HEK293 (cell line): ENCODE results near the gene PRODH2.

ENCODE experiments used
- CTCF ChIA-PET: fragments of 350-600 bp; formaldehyde crosslinking; extraction: SDS; loops from one replicate; lab custom pipeline; 2021; ENCODE audit warnings: antibody characterized with exemption; lab: Yijun Ruan, JAX
- POLR2A ChIA-PET: fragments of 300-600 bp; formaldehyde crosslinking; extraction: SDS; loops from one replicate; lab custom pipeline; 2020; ENCODE audit warnings: antibody characterized with exemption, inconsistent platforms; lab: Yijun Ruan, JAX
- H3K27ac ChIP-seq: fragments of 200-500 bp; sonication (Bioruptor generic); 2 replicates; pipeline ENCODE4 v1.5.1; 2014; ENCODE audit warnings: low read depth, low read length, control low read depth, inconsistent platforms; ENCODE audit errors: extremely low read depth
- H3K36me3 ChIP-seq, 2 experiments: fragments of 200-500 bp in 1 of 2; sonication (Bioruptor generic) in 1 of 2; 1 replicate in 1 of 2; 2 replicates in 1 of 2; pipeline ENCODE4 v1.5.1; 2014 to 2017; ENCODE audit warnings: inconsistent platforms in 2 of 2, low read length in 2 of 2; ENCODE audit not compliant: control insufficient read depth in 2 of 2, insufficient read depth in 1 of 2
- H3K4me1 ChIP-seq: fragments of 200-500 bp; sonication (Bioruptor generic); 2 replicates; pipeline ENCODE4 v1.5.1; 2014; ENCODE audit warnings: mild to moderate bottlenecking, low read length, inconsistent platforms; ENCODE audit not compliant: control insufficient read depth, insufficient read depth
- H3K4me3 ChIP-seq: 2 replicates; pipeline ENCODE4 v1.5.1; 2011; ENCODE audit warnings: low read depth, mild to moderate bottlenecking, control low read depth, low read length, moderate library complexity
- H3K9me3 ChIP-seq: fragments of 200-500 bp; sonication (Bioruptor generic); 2 replicates; pipeline ENCODE4 v1.5.1; 2014; ENCODE audit warnings: low read depth, low read length, inconsistent platforms; ENCODE audit not compliant: control insufficient read depth, insufficient read depth
- BCL11A ChIP-seq: fragments of 450-650 bp; formaldehyde crosslinking; IDR thresholded peaks from 2 replicates; pipeline ENCODE4 v1.5.1; 2016; ENCODE audit warnings: low read depth, missing biosample characterization, missing genetic modification characterization
- GLIS2 ChIP-seq: fragments of 450-650 bp; formaldehyde crosslinking; IDR thresholded peaks from 2 replicates; pipeline ENCODE4 v1.5.1; 2016; ENCODE audit warnings: missing biosample characterization, missing genetic modification characterization
- HOXD13 ChIP-seq: sonication (generic); formaldehyde crosslinking; IDR thresholded peaks from 2 replicates; pipeline ENCODE4 v1.8.0; 2022; ENCODE audit warnings: missing genetic modification reagents, borderline replicate concordance
- IKZF3 ChIP-seq: fragments of 450-650 bp; IDR thresholded peaks from 2 replicates; pipeline ENCODE4 v1.5.0; 2018; ENCODE audit warnings: missing biosample characterization, mild to moderate bottlenecking, missing genetic modification characterization, moderate library complexity
- KLF7 ChIP-seq: fragments of 450-650 bp; formaldehyde crosslinking; IDR thresholded peaks from 2 replicates; pipeline ENCODE4 v1.5.1; 2016; ENCODE audit warnings: missing biosample characterization, missing genetic modification characterization, borderline replicate concordance
- KLF8 ChIP-seq: fragments of 450-650 bp; formaldehyde crosslinking; IDR thresholded peaks from 2 replicates; pipeline ENCODE4 v1.5.1; 2016; ENCODE audit warnings: missing biosample characterization, missing genetic modification characterization
- MYNN ChIP-seq: fragments of 450-650 bp; formaldehyde crosslinking; IDR thresholded peaks from 2 replicates; pipeline ENCODE4 v1.5.1; 2016; ENCODE audit warnings: missing biosample characterization, missing genetic modification characterization, borderline replicate concordance
- YY1 ChIP-seq: fragments of 450-650 bp; formaldehyde crosslinking; IDR thresholded peaks from 2 replicates; pipeline ENCODE4 v1.5.1; 2018; ENCODE audit warnings: missing biosample characterization, missing genetic modification characterization
- YY2 ChIP-seq: fragments of 450-650 bp; formaldehyde crosslinking; IDR thresholded peaks from 2 replicates; pipeline ENCODE4 v1.5.1; 2016; ENCODE audit warnings: missing biosample characterization, missing genetic modification characterization
- ZBTB17 ChIP-seq: fragments of 450-650 bp; formaldehyde crosslinking; IDR thresholded peaks from 2 replicates; pipeline ENCODE4 v1.5.1; 2016; ENCODE audit warnings: missing biosample characterization, missing genetic modification characterization
- ZBTB21 ChIP-seq: fragments of 450-650 bp; formaldehyde crosslinking; IDR thresholded peaks from 2 replicates; pipeline ENCODE4 v1.5.1; 2017; ENCODE audit warnings: missing biosample characterization, missing genetic modification characterization
- ZIC2 ChIP-seq: fragments of 450-650 bp; formaldehyde crosslinking; IDR thresholded peaks from 2 replicates; pipeline ENCODE4 v1.5.1; 2016; ENCODE audit warnings: missing biosample characterization, missing genetic modification characterization
- ZNF121 ChIP-seq: fragments of 450-650 bp; formaldehyde crosslinking; IDR thresholded peaks from 2 replicates; pipeline ENCODE4 v1.5.1; 2016; ENCODE audit warnings: missing biosample characterization, missing genetic modification characterization
- ZNF155 ChIP-seq: fragments of 450-650 bp; formaldehyde crosslinking; IDR thresholded peaks from 2 replicates; pipeline ENCODE4 v1.5.1; 2016; ENCODE audit warnings: missing biosample characterization, missing genetic modification characterization
- ZNF292 ChIP-seq: fragments of 450-650 bp; formaldehyde crosslinking; IDR thresholded peaks from 2 replicates; pipeline ENCODE4 v1.5.1; 2016; ENCODE audit warnings: low read depth, missing biosample characterization, missing genetic modification characterization, borderline replicate concordance
- ZNF354C ChIP-seq: fragments of 450-650 bp; formaldehyde crosslinking; IDR thresholded peaks from 2 replicates; pipeline ENCODE4 v1.5.1; 2016; ENCODE audit warnings: missing biosample characterization, missing genetic modification characterization, low read depth, borderline replicate concordance
- ZNF514 ChIP-seq: fragments of 450-650 bp; formaldehyde crosslinking; IDR thresholded peaks from 2 replicates; pipeline ENCODE4 v1.5.1; 2016; ENCODE audit warnings: missing biosample characterization, missing genetic modification characterization
- ZNF555 ChIP-seq: fragments of 450-650 bp; formaldehyde crosslinking; conservative IDR thresholded peaks from 2 replicates; pipeline ENCODE4 v1.5.1; 2017; ENCODE audit warnings: missing biosample characterization, mild to moderate bottlenecking, missing genetic modification characterization, inconsistent platforms
- ZNF623 ChIP-seq: fragments of 450-650 bp; formaldehyde crosslinking; IDR thresholded peaks from 2 replicates; pipeline ENCODE4 v1.5.1; 2016; ENCODE audit warnings: missing biosample characterization, missing genetic modification characterization
- ZNF658 ChIP-seq: fragments of 450-650 bp; formaldehyde crosslinking; IDR thresholded peaks from 2 replicates; pipeline ENCODE4; 2016; ENCODE audit warnings: missing biosample characterization, missing genetic modification characterization
- ZNF664 ChIP-seq: fragments of 450-650 bp; formaldehyde crosslinking; IDR thresholded peaks from 2 replicates; pipeline ENCODE4 v1.5.1; 2016; ENCODE audit warnings: missing biosample characterization, missing genetic modification characterization
- TF ChIP-seq, protein P1 (sequence below): fragments of 450-650 bp; formaldehyde crosslinking; IDR thresholded peaks from 2 replicates; pipeline ENCODE4 v1.5.0; 2017; ENCODE audit warnings: missing biosample characterization, missing genetic modification characterization, borderline replicate concordance
- TF ChIP-seq, protein P2 (sequence below): fragments of 450-650 bp; formaldehyde crosslinking; optimal IDR thresholded peaks from 2 replicates; pipeline ENCODE3; 2016; ENCODE audit warnings: missing biosample characterization, mild to moderate bottlenecking, missing genetic modification characterization
- TF ChIP-seq, protein P3 (sequence below): fragments of 450-650 bp; formaldehyde crosslinking; IDR thresholded peaks from 2 replicates; pipeline ENCODE4 v1.5.1; 2017; ENCODE audit warnings: missing biosample characterization, mild to moderate bottlenecking, missing genetic modification characterization, moderate library complexity
- TF ChIP-seq, protein P4 (sequence below): fragments of 450-650 bp; formaldehyde crosslinking; IDR thresholded peaks from 2 replicates; pipeline ENCODE4 v1.5.1; 2016; ENCODE audit warnings: missing biosample characterization, missing genetic modification characterization
- TF ChIP-seq, protein P5 (sequence below): fragments of 450-650 bp; formaldehyde crosslinking; IDR thresholded peaks from 2 replicates; pipeline ENCODE4 v1.5.1; 2016; ENCODE audit warnings: missing biosample characterization, missing genetic modification characterization

PRODH2 gene

DNA sequence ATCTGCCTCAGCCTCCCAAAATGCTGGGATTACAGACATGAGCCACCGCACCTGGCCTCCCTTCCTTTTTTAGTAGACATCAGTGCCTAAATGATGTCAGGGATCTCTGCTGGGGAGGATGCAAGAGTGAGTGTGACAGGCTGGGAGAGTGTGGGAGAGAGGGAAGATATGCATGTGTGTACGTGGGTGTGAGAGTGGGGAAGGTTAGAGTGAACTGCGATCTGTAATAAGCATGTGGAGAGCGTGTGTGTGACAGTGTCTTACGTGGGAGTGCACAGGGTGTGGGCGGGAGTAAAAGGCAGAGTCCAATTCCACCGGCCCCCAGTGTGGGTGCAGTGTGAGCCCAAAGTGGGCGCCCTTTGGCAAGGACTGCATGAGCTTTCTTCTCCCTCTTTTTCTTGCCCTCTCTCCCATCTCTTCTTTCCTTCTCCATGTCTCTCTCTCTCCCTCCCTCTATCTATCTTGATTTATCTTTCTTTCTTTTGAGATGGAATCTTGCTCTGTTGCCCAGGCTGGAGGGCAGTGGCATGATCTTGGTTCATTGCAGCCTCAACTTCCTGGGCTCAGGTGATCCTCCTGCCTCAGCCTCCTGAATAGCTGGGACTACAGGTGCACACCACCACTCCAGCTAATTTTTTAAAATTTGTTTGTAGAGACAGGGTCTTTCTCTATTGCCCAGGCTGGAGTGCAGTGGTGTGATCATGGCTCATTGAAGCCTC lies 40.6 kb upstream of the PRODH2 start (continued):
- TF ChIP-seq, protein P1, sequence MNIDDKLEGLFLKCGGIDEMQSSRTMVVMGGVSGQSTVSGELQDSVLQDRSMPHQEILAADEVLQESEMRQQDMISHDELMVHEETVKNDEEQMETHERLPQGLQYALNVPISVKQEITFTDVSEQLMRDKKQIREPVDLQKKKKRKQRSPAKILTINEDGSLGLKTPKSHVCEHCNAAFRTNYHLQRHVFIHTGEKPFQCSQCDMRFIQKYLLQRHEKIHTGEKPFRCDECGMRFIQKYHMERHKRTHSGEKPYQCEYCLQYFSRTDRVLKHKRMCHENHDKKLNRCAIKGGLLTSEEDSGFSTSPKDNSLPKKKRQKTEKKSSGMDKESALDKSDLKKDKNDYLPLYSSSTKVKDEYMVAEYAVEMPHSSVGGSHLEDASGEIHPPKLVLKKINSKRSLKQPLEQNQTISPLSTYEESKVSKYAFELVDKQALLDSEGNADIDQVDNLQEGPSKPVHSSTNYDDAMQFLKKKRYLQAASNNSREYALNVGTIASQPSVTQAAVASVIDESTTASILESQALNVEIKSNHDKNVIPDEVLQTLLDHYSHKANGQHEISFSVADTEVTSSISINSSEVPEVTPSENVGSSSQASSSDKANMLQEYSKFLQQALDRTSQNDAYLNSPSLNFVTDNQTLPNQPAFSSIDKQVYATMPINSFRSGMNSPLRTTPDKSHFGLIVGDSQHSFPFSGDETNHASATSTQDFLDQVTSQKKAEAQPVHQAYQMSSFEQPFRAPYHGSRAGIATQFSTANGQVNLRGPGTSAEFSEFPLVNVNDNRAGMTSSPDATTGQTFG (tag by site-specific recombination) = peak; percentile 88

DNA sequence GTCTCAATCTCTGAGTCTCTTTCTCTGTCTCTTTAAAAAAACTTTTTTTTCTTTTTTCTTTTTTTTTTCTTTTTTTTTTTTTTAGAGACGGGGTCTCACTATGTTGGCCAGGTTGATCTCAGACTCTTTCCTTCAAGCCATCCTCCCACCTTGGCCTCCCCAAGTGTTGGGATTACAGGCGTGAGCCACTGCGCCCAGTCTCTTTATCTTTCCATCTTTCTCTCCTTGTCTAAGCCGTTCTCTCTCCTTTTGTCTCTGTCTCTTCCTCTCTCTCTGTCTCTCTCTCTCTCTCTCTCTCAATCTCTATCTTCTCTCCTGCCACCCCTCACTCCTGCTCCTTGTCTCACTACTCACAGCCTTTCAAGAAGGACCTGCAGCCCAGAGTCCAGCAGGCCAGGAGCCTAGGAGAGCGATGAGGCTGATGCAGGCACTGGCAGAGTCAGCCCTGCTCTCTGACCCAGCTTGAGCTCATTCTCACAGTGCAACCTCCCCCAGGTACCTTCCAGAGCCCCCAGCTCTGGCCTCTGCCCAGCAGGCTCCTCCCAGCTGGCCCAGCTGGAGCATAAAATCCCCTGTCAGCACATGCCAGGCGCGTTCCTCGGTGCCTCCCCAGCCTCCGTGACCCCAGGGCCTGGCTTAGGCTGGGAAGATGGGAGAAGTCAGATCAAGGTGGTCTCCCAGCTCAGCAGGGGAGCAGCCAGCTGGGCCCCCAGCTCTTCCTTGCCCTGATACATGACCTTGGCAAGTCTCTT lies 39.6 kb upstream of the PRODH2 start, which contains the start of gene NPHS1:
TSS of gene NPHS1 (minus strand) at position 476 of the 752 bp plus-strand sequence. CDS start 667 bp downstream, outside the sequence.
- H3K9me3 ChIP-seq = no peaks in the 10 kb centered on the region
- no peak within 1 kb of the TSS for H3K27ac ChIP-seq
- ChIA-PET POLR2A (interaction anchor here (0.6 to 1.6 kb wide), 3 partner anchors 17 to 533 kb away, joined by 3 to 5 read pairs (median 4); no protein-coding TSS in a partner anchor), CTCF (interaction anchor here (0.6 to 1.4 kb wide), 3 partner anchors 17 to 242 kb away, joined by 3 read pairs; partner anchors contain the start of gene APLP1)
- no peaks in the 10 kb centered on the region for H3K36me3 ChIP-seq
- no peak within 1 kb of the TSS for H3K4me3 ChIP-seq
- no peaks in the 10 kb centered on the region for H3K4me1 ChIP-seq
- TF ChIP-seq ZBTB21 (no peak), KLF8 (tag by site-specific recombination) (no peak), ZBTB17 (tag by site-specific recombination) (peak; percentile 77), ZNF658 (tag by site-specific recombination) (no peak), MYNN (tag by site-specific recombination) (no peak), ZNF514 (tag by site-specific recombination) (no peak), YY1 (no peak), ZNF555 (tag by site-specific recombination) (no peak), BCL11A (tag by site-specific recombination) (no peak), ZNF121 (tag by site-specific recombination) (peak; percentile 96), HOXD13 (CRISPR knock-in tag) (no peak), IKZF3 (tag by site-specific recombination) (no peak), YY2 (tag by site-specific recombination) (no peak), ZIC2 (peak; percentile 100), KLF7 (tag by site-specific recombination) (no peak), ZNF292 (tag by site-specific recombination) (no peak), ZNF664 (tag by site-specific recombination) (no peak), ZNF354C (tag by site-specific recombination) (no peak), ZNF155 (tag by site-specific recombination) (no peak), ZNF623 (tag by site-specific recombination) (no peak), GLIS2 (tag by site-specific recombination) (no peak; the same call in none of the 2 replicates)
- TF ChIP-seq, protein P2, sequence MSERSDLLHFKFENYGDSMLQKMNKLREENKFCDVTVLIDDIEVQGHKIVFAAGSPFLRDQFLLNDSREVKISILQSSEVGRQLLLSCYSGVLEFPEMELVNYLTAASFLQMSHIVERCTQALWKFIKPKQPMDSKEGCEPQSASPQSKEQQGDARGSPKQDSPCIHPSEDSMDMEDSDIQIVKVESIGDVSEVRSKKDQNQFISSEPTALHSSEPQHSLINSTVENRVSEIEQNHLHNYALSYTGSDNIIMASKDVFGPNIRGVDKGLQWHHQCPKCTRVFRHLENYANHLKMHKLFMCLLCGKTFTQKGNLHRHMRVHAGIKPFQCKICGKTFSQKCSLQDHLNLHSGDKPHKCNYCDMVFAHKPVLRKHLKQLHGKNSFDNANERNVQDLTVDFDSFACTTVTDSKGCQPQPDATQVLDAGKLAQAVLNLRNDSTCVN (tag by site-specific recombination) = no peak
- TF ChIP-seq, protein P3, sequence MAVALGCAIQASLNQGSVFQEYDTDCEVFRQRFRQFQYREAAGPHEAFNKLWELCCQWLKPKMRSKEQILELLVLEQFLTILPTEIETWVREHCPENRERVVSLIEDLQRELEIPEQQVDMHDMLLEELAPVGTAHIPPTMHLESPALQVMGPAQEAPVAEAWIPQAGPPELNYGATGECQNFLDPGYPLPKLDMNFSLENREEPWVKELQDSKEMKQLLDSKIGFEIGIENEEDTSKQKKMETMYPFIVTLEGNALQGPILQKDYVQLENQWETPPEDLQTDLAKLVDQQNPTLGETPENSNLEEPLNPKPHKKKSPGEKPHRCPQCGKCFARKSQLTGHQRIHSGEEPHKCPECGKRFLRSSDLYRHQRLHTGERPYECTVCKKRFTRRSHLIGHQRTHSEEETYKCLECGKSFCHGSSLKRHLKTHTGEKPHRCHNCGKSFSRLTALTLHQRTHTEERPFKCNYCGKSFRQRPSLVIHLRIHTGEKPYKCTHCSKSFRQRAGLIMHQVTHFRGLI = no peak
- TF ChIP-seq, protein P4, sequence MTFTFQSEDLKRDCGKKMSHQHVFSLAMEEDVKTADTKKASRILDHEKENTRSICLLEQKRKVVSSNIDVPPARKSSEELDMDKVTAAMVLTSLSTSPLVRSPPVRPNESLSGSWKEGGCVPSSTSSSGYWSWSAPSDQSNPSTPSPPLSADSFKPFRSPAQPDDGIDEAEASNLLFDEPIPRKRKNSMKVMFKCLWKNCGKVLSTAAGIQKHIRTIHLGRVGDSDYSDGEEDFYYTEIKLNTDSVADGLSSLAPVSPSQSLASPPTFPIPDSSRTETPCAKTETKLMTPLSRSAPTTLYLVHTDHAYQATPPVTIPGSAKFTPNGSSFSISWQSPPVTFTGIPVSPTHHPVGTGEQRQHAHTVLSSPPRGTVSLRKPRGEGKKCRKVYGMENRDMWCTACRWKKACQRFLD (tag by site-specific recombination) = no peak
- TF ChIP-seq, protein P5, sequence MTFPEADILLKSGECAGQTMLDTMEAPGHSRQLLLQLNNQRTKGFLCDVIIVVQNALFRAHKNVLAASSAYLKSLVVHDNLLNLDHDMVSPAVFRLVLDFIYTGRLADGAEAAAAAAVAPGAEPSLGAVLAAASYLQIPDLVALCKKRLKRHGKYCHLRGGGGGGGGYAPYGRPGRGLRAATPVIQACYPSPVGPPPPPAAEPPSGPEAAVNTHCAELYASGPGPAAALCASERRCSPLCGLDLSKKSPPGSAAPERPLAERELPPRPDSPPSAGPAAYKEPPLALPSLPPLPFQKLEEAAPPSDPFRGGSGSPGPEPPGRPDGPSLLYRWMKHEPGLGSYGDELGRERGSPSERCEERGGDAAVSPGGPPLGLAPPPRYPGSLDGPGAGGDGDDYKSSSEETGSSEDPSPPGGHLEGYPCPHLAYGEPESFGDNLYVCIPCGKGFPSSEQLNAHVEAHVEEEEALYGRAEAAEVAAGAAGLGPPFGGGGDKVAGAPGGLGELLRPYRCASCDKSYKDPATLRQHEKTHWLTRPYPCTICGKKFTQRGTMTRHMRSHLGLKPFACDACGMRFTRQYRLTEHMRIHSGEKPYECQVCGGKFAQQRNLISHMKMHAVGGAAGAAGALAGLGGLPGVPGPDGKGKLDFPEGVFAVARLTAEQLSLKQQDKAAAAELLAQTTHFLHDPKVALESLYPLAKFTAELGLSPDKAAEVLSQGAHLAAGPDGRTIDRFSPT = no peak
